ENCODE results near the gene LRRC59.
A peak's percentile ranks its signal among the peaks of the same experiment; 100 is the strongest.

Gene LRRC59

DNA sequence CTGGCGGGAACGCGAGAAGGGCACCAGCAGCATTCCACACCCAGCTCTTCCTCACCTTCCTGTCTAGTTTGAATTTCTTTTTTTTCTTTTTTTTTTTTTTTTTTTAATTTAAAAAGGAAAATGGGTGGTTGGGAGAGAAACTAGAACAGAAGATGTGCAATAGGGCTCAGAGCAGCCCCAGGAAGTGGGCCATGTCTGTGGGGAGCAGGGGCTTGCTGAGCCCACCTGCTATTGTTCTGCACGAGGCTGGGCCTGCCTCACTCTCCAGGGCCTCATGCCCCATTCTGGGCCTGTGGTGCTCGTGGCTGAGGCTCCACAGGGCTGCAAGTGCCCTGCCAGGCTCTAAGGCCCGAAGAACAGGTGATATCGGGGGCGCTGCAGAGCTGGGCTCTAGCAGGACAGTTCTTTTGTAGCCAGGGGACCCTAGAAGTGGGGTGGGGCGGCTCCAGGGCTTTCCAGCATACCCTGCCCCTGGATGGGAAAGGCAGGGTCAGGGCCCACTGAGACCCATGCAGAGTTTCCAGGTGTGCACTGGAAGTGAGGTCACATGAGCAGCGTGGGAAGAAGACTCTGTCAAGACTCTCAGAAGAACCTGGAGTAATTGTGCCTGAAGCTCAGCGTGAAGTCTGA is 36.7 kb downstream of the LRRC59 start:
- no peak for DNase-seq

DNA sequence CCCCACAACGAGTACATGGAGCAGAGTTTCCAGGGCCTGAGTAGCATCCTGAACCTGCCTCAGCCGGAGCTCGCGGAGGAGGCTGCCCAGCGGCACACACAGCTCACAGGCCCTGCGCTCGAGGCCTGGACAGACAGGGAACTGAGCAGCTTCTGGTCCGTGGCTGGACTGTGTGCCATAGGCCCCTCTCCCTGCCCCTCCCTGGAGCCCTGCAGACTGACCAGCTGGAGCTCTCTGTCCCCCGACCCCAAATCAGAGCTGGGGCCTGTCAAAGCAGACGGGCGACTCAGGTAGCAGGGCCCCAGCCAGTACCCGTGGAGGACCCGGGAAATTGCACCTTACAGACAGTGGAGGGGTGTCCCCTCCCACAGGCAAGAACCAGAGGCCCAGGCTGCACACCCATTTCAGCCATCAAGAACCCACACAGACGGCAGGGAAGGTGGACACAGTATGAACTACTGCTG is 37.3 kb downstream of the LRRC59 start:
- DNase-seq = no peak

DNA sequence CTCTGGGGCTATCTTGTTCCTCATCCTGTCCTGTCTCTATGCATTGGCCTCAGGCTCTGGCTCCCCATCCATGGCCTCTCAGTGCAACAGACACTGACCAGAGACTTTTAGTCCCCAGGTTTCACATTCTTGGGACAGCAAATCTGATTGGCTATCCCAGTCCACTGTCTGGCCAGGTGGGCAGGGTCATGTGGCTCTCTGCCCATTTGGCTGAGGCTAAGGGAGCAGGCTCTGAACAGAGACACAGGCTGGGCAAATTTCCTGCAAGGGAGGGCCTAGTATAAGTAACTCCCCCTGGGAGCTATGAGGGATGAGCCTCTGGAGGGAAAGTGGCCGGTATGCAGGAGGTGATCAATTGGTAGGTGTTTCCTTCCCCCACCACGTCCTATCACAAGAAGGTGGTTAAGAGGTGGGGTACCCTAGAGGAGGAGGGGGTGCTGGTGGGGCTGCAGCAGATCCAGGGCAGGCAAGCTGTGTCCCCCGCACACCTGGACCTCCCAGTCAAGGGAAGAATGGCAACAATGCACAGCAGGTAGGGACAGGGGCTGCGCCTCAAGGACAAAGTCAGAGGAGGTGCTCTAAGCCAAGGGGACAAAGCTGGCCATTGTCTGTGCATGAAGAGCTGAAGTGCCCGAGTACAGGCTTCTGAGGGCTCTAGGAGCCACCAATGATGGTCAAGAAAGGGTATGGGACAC is 38.2 kb downstream of the LRRC59 start:
- no peak for DNase-seq

DNA sequence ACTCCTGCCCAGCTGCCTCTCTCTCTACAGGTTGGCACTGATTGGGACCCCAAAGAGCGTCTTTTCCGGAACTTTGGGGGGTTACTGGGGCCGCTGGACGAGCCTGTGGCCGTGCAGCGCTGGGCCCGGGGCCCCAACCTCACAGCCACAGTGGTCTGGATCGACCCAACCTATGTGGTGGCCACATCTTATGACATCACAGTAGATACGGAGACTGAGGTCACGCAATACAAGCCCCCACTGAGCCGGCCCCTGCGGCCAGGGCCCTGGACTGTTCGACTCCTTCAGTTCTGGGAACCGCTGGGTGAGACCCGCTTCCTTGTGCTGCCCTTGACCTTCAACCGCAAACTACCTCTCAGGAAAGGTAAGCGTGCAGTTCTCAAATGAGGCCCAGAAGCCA is 39.1 kb downstream of the LRRC59 start:
- no peak for DNase-seq

DNA sequence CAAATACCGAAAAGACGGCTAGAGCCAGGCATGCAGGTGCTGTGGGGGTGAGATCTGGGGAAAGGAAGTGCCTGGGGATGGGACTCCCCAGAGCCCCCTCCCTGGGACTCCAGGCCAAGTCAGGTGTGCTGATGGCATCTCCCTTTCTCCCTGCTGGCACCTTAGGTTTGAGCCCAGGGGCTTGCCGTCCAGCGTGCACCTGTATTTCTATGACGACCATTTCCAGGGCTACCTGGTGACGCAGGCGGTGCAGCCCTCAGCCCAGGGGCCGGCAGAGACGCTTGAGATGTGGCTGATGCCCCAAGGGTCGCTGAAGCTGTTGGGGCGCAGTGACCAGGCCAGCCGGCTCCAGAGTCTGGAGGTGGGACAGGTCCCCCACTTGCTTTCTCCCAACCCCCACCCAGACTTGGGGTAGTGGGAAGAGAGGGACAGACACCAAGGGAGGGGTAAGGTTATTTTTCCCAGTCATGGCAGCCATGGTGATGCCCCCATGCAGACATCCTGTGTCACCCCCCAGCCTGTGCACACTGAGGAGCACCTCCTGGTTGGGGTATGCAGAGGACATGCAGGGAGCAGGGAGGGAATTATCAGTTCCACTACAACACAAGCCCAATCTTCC is 40.3 kb downstream of the LRRC59 start:
- no peak for DNase-seq

DNA sequence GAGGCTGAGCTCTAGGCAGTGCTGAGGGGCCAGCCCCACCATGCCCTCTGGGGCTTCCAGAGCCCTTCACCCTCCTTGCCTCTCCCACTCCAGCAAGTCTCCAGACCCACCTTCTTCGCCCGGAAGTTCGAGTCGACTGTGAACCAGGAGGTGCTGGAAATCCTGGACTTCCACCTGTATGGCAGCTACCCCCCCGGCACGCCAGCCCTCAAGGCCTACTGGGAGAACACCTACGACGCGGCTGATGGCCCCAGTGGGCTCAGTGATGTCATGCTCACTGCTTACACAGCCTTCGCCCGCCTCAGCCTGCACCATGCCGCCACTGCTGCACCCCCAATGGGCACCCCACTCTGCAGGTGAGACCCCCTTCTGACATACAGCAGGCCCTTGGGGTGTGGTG is 40.9 kb downstream of the LRRC59 start:
- DNase-seq = no peak

DNA sequence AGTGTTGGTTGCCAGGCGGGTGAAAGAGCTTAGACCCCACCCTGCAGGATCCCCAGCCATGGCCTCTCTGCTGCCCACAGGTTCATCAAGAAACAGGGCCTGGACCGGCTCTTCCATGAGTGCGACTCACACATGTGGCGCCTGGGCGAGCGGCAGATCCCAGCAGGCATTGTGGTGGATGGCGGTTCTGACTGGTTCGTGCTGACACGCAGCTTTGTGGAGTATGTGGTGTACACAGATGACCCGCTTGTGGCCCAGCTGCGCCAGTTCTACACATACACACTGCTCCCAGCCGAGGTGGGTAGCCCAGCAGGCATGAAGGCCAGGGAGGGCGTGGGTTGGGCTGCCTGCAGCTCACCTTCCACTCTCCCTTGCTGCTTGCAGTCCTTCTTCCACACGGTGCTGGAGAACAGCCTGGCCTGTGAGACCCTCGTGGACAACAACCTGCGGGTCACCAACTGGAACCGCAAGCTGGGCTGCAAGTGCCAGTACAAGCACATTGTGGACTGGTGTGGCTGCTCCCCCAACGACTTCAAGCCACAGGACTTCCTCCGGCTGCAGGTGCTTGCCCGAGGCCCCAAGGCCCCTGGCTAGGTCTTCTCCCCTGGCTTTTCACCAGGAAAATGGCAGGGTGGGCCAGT is 41.5 kb downstream of the LRRC59 start:
- no peak for DNase-seq

DNA sequence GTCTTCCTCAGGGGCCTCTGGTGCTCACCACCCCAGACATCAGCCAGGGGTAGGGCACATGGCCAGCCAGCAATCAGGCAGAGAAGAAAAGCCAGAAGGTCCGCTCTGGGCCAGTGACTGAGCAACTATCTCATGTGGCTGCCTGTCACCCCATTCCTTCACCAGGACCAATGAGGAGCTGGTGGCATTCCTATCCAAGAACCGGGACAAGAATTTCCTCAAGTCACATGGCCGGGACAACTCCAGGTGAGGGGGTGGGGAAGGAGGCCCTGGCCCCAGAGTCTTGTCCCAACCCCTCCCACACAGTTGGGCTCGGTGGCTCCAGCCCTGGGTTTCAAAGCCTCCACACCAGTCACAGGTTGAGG is 42.0 kb downstream of the LRRC59 start:
- DNase-seq = no peak

DNA sequence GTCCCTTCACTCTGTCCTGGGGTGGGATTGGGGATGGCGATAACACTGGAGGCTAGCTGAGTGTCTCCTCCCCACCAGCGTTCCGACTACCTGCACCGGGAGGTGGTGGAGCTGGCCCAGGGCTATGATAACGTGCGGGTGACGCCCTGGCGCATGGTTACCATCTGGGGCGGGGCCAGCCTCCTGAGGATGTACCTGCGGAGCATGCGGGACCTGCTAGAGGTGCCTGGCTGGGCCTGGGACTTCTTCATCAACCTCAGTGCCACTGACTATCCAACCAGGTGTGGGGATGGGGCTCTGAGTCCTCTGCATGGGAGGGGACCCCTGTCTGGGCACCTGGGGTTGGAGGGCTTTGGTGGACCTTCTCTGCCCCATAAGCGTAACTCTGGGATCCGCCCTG is 42.5 kb downstream of the LRRC59 start:
- no peak for DNase-seq

DNA sequence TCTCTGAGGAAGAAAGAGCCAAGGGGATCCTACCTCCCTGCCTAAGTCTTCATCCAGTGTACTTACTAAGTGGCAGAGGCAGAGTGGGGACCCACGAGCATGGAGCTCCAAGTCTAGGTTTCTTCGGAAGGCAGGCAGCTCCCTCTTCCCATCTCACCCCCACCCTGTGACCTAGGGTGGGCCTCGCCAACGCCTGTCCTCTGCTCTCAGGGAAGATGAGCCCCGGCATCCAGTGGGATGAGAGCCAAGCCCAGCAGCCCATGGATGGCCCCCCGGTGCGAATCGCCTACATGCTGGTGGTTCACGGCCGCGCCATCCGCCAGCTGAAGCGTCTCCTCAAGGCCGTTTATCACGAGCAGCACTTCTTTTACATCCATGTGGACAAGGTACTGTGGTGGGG is 43.1 kb downstream of the LRRC59 start:
- no peak for DNase-seq

DNA sequence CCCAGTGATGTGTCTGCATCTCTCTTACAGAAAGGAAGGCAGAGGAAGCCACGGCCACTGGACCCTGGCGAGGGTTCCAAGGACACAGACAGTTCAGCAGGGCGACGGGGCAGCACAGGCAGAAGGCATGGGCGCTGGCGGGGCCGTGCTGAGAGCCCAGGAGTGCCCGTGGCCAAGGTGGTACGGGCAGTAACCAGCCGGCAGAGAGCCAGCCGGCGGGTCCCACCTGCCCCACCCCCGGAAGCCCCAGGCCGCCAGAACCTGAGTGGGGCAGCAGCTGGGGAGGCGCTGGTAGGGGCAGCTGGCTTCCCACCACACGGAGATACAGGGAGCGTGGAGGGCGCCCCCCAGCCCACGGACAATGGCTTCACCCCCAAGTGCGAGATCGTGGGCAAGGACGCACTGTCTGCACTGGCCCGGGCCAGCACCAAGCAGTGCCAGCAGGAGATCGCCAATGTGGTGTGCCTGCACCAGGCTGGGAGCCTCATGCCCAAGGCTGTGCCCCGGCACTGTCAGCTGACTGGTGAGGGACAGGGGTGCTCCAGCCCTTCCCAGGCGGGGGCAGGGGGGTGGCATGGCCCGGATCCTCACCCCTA is 43.6 kb downstream of the LRRC59 start:
- no peak for DNase-seq

DNA sequence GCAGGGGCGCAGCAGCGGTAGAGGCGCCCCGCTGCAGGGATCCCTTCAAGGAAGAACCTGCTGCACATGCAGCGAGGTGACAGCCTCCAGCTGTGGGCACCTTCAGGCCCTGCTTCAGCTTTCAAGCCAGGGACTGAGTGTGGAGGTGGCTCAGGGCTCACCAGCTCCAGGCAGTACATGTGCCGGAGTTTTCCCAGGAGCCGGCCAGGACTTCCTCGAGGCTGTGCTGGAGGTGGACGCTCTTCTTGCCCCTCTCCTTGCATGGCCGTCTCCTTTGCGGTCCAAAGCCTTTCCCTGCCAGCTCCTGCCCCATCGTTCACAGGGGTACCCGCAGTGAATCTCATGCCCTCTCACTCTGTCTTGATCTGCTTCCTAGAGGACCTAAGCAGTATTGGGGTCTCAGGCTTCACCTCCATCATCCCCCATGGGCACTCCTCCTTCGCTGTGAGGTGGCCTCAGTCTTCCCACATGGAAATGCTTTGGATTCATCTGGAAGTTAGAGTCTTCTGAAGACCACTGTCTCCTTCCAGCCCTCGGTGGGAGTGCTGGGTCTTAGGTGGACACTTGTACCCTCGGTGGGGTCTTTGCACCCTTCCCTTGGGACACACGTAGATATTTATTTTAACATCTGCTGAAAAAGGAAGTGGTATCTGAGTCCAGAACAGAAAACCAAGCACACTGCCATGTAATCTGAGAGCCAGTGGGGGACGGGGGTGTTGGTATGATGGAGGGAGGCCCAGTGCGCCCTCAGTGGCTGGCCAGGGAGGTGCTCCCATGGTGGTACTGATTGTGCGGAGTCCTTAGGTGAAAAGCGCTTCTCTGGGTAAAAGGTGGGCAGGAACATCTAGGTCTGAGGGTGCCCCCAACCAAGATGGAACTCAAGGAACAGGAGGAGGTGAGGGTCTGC is 44.4 kb downstream of the LRRC59 start:
- no peak for DNase-seq

DNA sequence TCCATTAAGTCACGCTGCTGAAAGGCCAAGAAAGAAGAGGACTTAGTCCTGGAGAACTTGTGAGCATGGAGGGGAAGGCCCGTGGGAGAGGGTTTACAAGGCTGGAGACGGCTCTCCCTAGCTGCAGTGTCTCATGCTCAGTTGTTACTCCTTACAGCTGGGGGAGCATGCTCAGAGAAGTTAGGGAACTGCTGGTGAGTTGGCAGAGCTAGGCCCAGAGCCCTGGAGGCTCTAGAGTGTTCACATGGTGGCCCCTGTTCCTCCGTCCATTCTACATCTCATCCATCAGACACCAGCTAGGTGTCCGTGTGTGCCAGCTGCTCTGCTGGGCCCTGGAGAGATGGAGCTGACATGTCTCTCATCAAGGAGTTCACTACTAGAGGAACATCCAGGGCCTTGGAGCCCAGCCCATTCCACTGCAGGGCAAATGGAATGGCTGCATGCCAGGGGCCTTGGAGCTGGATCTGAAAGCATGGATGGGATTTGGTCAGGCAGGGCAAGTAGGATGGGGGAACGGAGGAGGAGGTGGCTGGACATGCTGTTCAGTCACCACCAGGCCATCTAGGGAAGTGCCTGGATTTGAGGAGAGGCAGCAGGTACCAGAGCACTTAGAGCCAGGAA is 45.1 kb downstream of the LRRC59 start:
- DNase-seq = no peak

DNA sequence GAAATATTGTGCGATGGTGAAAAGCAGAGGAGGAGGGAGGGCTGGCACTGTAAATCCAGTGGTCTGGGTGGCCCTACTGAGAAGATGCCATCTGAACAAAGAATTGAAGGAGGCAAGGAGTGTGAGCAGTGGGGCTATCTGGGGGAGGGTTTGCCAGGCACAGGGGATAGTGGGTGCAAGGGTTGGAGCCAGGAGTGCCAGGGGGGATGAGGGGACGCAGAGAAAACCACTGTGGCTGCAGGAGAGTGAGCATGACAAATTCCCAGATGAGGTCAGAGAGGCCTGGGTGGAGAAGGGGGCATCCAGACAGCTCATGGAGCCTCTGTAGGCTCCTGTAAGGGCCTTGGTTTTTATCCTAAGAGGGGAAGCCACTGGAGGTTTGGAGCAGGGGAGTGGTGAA is 46.6 kb downstream of the LRRC59 start:
- DNase-seq = no peak

DNA sequence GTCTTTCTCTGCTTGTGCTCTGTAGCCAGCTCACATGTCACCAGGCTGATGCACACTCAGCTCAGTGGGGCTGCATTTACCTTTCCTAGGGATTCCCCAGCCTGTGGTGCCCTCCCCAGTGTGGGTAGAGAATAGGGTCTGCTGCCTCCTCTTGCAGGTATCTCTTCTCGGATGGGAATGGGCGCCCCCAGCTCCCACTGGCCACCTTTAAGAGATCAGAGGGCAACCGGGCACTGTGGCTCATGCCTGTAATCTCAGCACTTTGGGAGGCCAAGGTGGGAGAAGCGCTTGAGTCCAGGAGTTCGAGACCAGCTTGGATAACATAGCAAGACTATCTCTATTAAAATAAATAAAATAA is 48.1 kb downstream of the LRRC59 start:
- DNase-seq = no peak

DNA sequence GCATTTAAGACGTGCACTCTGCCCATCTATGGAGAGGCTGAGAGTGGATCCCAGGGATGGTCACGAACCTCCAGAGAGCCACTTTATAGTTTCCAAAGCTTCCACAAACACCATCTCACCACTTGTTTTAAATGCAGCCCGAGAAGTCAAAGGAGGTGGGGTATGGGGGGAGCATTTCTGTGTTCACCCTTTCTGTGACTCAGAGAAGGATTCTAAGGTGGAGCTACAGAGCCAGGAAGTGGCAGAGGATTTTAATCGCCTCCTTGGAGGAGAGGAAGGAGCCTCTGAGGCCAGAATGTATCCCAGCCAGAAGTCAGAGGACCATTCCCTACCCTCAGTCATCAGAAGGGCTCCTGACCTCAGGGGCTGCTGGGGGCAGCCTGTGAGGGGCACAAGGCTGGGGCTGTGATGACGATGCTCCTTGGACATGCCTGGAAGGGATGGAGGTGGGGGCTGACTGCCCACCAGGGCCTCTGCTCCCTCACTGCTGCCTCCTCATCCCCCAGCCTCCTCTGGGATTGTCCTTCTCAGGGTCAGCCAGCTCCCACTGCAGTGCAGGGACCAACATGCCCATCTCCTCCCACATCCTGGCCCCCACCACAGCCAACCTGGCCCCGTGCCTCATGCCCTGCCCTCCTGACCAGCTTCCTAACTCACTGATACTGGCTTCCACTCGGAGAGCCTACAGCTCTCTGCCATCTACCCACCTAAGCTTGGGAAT is 48.6 kb downstream of the LRRC59 start:
- DNase-seq = no peak

DNA sequence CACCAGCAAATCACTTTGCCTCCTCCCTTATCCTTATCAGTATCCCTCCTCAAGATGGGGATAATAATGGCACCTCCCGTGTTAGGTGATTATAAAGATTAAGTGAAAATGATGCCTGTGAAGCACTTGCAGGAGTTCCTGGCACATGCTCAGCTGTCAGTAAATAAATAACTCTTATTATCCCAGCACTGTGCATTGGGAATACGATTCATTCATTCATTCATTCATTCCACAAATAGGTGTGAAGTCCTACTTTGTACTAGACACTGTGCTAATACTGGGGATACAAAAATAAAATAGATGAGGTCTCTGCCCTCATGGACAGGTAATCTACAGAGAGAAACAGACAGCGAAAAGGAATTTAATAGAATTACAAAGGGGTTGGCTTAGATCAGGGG is 49.4 kb downstream of the LRRC59 start:
- no peak for DNase-seq

DNA sequence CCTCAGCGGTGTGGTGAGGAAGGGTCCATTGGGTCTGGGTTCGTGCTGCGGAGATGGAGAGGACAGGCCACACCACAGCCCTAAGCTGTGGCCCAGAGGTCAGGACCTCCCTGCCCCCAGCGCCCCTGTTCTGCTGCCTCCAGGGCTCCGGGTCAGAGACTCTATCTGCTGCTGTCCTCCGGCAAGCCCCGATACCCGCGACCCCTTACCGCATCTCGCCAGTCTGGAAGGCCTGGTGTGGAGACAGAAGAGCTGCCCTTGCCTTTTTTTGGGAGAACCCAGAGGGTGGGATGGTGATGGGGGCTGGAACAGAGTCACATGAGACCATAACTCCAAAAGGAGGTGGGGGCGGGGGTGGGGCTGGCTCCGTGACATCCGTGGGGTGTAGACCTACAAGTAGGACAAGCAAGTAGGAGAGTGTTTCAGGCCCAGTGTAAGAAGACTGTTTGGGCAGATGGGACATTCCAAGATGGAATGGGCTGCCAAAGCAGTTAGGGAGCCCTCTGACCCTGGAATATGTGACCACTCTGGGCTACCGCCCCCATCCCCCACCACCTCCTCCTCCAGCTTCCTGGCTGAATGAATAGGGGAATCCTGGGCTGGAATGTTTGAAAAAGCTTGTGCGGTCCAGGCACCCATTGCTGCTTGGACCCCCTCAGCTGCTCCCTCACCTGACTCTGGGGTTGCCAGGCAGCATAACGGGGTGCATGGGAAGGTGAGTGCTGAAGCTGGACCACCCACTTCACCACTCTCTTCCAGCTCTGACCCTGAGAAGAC is 50.0 kb downstream of the LRRC59 start:
- no peak for DNase-seq

DNA sequence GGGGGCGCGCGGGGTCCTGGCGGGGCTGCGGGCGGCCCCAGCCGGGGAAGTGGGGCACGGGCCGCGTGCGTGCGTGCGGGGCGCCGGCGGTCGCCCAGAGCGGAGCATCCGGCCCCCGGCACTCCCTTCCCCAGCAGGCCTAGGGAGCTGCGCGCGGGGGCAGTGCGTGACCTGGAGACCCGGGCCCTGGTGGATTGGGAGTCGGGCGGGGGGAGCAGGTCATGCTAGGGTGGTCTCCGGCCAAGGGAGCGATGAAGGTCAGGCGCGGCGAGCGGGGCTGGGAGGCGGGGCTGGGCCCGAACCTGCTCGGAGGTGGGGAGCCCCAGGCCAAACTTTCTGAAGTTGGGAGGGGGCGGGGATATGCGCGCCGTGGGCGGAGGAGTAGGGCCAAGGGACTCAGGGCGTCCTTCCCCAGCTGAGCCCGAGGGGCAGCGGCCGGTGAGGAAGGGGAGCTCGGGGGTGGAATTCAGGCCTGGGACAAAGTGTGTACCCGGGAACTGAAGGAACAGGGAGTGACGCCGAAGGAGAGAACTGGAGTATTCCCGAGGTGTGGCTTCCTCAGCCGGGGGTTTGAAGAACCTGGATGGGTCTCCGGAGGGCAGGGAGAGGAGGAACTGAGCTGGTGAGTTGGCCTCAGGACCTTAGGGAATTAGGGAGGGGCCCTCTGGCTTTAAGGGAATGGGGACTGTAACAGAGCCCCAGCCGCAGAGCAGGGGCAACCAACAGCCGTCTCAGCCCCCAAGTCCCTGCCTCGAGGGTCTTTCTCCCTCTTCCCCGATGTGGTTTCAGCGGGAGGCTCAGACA is 50.8 kb downstream of the LRRC59 start:
- peak; percentile 74 for DNase-seq

Data from stimulated activated CD4-positive, alpha-beta T cell treated with anti-CD3 and anti-CD28 coated beads, Interleukin-15, amount 100 ng/mL, for 24 hours (primary cell).